ENCODE data around the gene RPE.

DNA sequence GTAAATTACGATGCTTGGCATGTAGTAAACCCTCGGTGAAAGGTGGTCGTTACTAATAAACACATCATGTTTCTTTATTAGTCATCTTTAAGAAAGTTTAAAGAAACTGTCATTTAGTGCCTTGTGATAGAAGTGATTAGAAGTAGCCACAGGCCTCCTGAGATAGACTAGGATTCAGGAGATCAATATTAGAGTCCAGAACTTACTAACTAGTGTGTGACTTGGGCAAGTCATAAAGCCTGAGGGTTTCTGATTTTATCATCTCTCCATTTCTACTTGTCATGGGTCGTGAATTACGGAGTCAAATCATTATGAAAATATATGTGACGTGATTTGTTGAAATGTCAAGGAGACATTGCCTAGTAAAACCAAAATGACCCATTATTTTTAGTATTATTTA, 6.7 kb downstream of the RPE start:
- TF ChIP-seq, protein P1, sequence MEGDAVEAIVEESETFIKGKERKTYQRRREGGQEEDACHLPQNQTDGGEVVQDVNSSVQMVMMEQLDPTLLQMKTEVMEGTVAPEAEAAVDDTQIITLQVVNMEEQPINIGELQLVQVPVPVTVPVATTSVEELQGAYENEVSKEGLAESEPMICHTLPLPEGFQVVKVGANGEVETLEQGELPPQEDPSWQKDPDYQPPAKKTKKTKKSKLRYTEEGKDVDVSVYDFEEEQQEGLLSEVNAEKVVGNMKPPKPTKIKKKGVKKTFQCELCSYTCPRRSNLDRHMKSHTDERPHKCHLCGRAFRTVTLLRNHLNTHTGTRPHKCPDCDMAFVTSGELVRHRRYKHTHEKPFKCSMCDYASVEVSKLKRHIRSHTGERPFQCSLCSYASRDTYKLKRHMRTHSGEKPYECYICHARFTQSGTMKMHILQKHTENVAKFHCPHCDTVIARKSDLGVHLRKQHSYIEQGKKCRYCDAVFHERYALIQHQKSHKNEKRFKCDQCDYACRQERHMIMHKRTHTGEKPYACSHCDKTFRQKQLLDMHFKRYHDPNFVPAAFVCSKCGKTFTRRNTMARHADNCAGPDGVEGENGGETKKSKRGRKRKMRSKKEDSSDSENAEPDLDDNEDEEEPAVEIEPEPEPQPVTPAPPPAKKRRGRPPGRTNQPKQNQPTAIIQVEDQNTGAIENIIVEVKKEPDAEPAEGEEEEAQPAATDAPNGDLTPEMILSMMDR (IDR thresholded peaks at IDR 0.05), result no peak
- TF ChIP-seq POLR2A (IDR thresholded peaks at IDR 0.05), result no peak
